NT2/D1 (cell line): ENCODE data around the gene HNRNPH1.

Source experiments
- SUZ12 ChIP-seq: IDR thresholded peaks from 2 replicates; pipeline ENCODE4 v1.6.1; 2011; ENCODE audit not compliant: insufficient read length, insufficient read depth; ENCODE audit errors: extremely low read depth
- YY1 ChIP-seq: IDR thresholded peaks from 2 replicates; pipeline ENCODE4 v1.6.1; 2011; ENCODE audit not compliant: insufficient read length, insufficient read depth

- TF ChIP-seq SUZ12 (no peak), YY1 (no peak)
Measured at GRCh38 chr5:179605026-179605833, 18.2 kb downstream of the HNRNPH1 start.
